Activated CD8-positive, alpha-beta memory T cell treated with anti-CD3 and anti-CD28 coated beads, Interleukin-2, amount 50 U/mL, for 1 hour (primary cell): ENCODE results near the gene VAV2.
"Not testable (repeated sequence)": the region's sequence is repeated elsewhere in the genome, so short reads cannot be mapped to it uniquely, and the experiment has no call there.

Source experiments
- DNase-seq: peaks from one replicate; pipeline ENCODE4 v3.0.0-alpha.2; 2020; ENCODE audit errors: extremely low read depth

Gene VAV2

DNA sequence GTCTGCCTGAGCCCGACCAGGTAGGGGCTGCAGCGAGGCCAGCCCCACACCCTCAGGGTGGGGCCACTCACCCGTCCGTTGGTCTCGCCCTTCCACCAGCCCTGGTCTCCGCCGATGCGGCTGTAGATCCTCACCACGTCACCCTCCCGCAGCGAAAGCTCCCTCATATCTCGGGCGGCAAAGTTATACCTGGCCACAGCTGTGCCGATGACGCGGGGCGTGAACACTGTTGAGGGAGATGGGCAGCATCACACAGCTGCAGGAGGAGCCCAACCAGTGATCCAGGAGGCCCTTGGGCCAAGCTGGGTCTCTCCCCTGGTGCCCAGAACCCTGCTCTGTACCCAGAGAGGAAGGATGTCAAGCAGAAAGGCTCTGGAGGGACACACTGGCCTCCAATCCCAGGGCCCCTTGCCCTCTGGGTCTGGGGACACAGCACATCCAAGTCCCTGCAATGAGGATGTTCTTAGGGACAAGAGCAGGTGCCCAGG lies 223.7 kb downstream of the VAV2 start:
- DNase-seq: no peak

DNA sequence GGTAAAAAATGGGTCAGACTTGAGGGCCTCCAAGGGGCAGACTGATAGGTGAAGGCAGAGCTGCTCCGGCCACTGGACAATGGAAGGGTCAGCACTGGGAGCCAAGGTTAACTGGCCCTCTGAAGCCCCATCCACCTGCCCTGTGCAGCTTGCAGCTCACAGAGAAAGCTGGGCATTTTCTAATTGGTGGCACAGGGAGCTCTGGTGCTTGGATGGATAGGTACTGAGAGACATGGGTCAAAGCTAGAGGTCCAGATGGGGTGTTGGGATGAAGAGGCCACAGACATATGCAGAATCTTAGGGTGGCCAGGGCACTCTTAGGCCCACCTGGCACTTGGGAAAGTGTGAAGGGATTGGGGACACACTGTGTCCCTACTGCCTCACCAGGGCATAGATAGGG lies 224.5 kb downstream of the VAV2 start:
- no peak for DNase-seq

DNA sequence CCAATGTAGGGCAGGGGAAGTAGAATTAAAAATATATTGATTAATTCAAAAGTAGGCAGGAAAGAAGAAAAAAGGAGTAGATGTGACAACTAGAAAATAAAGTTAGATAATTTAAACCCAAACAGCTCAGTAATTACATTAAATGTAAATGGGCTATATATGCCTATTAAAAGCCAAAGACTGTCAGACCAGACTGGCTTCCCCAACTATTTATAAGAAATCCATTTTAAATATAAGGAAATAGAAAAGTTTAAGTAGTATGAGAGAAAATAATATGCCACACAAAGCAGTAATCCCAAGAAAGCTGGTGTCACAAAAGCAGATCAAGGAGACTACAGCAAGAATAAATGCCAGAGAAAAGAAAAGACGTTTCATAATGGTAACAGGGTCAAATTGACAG lies 225.1 kb downstream of the VAV2 start:
- no peak for DNase-seq

DNA sequence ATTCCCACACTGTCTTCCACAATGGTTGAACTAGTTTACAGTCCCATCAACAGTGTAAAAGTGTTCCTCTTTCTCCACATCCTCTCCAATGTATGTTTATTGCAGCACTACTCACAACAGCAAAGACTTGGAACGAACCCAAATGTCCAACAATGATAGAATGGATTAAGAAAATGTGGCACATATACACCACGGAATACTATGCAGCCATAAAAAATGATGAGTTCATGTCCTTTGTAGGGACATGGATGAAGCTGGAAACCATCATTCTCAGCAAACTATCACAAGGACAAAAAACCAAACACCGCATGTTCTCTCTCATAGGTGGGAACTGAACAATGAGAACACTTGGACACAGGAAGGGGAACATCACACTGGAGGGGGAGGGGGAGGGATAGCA lies 225.9 kb downstream of the VAV2 start:
- DNase-seq: not testable (repeated sequence)

DNA sequence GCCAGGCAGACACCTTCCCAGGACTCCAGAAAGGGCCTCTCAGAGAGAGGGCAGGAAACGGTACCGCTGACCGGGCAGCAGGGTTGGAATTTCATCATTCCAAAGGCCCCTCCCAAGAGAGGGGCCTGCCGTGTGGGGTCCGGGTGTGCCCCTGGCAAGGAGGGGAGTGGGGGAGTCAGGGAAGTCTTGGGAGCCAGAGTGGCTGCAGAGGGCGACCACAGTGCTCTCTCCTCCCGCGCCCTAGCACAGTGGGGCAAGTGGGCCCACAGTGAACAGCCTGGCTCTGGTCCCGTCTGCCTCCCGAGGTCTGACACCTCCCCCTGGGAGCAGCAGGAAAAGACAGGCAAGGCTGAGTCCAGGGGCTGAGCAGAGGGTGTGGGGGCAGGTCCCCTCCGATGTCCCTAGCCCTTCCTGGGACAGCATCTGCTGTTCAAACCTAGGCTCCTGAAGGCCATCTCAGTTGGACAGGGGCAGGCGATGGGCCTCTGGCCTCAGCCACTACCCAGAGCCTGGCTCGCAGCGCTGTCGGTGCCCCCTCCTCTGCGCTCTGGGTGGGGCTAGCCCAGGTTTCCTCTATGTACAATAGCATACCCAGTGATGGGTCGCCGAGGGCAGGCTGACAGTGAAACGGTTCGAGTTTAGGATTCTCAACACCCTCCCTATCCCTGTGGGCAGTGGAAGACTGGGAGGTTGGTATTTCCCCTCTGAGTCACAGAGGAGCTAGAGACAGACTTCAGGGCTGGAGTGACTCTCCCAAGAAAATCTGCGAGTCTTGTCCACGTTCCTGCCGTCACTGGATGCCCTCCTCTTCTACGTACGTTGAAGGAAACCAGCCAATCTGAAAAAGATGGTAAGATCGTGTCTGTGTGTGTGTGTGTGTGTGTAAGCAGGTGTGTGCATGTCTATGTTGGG lies 228.6 kb downstream of the VAV2 start:
- no peak for DNase-seq

DNA sequence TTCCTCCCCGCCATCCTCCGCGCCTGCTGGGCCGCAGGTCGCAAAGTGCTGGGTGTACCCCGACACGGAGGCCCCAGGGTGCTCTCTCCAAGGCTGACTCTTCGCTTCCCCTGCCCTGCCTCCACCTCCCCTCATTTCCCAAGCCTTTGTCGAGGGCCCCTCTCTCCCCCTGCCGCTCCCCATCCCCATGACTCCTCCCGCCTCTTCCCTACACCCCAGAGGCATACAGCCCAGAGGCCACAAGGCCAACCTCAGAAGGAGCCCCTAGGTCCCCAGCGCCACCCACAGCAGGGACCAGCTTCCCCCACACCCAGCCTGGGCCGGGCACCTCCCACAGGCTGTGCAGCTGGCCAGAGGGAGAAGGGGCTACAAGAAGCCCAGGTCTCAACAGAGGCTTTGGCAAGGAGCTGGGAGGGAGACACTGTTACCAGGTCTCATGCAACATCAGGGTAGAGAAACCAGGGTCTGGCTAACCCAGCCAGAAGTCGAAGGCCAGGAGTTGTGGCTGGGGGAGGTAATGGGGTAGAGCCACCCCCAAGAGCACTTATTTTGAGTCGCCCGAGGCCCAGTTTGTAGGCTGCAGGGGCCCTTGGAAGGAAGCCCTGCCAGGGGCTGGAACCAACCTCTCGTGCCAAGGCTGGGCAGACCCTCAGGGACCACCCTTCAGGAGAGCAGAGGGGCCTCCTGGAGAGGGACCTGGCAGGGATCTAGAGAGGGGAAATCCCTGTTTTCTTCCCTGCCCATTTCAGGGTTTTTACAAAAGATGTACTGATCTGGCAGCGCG lies 229.4 kb downstream of the VAV2 start:
- no peak for DNase-seq

DNA sequence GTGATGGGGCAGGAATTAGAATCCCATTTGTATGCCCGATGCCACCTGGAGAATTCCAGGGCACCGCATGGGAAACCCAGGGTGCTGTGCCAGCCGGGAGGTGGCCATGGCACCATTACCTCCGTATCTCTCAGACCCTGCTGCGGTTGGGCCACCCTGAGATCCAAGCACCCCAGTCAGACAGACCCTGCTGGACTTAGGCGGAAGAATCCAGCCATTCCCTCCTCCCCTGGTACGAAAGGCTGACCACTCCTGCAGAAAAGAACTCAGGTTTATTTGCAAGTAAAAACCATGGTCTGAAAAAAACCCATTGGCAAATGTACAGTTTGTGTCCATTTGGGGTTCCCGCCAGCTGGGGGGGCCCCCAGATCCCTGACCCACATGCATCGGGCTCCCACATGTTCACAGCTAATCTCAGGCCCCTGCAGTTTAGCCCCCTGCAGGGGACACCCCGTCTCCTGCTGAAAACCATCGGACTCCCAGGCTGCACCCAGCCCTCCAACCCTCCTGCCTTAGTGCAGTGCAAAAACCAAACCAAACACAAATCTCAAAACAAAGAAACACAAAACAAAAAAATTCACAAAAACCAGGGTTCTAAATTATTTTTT lies 230.4 kb downstream of the VAV2 start:
- DNase-seq: no peak

DNA sequence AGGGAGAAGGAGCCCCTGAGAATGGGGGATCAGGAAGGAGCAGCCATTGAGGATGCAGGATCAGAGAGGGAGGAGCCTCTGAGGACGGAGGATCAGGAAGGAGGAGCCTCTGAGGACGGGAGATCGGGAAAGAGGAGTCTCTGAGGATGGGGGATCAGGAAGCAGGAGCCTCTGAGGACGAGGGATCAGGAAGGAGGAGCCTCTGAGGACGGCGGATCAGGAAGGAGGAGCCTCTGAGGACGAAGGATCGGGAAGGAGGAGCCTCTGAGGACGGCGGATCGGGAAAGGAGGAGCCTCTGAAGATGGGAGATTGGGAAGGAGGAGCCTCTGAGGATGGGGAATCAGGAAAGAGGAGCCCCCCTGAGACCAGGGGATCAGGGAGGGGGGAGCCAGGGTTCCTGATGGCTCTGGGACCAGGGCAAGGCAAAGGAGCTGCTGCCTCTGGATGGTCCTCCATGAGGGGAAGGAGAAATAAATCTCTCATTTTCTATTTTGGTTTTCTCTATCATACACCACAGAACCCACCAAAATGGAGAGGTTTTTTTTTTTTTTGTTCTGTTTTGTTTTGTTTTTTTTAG lies 231.3 kb downstream of the VAV2 start:
- no peak for DNase-seq

DNA sequence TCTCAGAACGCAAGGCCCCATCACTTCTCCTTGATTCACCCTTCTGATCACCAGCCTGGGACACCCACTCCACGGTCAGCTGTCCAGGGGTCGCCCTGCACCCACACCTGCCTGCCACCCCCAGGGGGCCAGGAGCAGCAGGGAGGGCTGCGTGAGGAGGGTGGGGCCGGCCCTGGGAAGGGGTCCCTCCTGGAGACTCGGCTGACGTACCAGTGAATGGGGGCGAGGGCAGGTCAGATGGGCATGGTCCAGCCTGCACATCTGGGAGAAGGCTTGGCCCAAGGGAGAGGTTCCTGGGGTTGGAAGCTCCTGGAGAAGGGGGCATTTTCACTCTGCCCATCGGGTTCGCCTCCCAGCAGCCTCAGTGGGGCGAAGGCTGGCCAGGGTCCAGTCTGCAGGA lies 232.2 kb downstream of the VAV2 start:
- DNase-seq: no peak

DNA sequence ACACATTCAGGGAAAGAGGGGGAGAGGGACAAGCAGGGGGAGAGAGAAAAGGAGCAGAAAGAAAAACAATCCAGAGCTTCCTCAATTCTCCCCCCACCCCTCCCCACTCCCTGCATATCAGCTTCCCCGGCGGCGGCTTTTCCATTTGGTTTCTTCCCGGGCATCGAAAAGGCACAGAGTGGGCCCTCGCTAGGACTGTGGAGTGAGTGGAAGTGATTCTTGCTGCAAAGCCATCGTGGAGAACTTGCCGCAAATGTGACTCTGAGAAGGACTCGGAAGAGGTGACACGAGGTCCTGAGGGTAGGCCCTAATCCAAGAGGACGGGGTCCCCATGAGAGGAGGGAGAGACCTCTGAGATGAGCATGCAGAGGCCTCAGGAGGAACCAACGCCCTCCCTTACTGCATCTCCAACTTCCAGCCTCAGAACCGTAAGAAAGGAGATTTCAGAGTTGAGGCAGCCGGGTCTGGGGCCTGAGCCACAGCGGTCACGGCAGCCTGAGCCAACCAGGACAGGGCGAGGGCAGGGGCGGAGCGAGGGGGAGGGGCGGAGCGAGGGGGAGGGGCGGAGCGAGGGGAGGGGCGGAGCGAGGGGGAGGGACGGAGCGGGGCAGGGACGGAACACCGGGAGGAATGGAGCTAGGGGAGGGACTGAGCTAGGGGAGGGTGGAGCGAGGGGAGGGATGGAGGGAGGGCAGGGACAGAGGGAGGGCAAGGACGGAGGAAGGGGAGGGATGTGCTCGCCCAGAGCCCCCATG lies 232.8 kb downstream of the VAV2 start:
- DNase-seq: no peak

DNA sequence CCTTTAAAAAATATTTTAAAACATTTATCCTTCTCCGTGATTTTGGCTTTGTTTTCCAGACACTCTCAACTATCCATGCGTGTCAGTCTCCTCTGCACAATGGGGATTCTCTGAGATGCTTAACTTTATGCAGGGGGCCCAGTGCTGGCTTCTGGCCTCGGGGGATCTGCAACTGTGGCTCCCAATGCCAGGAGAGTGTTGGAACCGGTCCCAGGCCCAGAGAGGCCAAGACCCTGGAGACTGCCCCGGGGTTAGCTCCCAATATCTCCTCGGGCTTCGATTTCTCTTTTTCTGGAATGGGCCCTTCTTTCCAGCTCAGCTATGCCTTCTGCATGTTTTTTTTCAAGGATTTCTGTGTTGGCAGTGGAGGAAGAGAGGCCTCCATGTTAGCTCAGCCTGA lies 233.9 kb downstream of the VAV2 start:
- no peak for DNase-seq

DNA sequence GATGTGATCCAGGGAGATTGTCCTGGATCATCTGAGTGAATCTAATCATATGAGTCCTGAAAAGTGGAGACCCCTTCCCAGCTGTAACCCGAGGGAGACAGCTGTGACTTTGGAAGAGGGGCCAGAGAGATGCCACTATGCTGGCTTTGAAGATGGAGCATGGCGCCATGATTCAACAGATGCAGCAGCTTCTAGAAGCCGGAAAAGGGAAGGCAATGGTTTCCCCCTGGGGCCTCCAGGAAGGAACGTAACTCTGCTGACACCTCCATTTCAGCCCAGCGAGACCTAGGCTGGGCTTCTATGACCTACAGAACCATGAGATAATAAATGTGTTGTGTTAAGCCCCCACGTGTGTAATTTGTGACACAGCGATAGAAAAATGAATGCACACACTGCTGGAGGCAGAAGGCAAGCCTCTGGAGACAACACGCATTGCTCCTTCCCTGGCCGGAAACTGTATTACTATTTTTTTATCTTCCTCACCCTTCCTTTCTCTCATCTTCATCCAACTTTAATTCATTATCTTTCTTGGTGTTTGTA lies 237.4 kb downstream of the VAV2 start:
- no peak for DNase-seq

DNA sequence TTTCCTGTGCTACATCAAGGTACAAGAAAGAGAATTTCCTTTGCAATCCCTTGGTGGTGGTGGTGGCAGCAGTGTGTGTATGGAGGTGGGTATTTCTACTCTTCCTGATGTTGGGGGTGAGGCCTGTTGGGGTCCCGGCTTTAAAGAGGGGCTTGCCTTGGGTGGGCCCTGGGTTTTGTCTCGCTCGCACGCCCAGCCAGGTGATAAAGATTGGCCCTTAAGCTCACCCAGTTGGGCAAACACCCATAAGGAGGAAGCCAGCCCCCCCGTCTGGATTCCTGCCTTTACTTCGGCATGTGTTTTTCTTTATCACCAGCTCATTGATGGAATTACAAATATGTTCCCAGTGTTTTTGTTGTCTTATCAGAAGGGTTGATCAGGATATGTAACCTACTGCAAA lies 237.9 kb downstream of the VAV2 start:
- no peak for DNase-seq

DNA sequence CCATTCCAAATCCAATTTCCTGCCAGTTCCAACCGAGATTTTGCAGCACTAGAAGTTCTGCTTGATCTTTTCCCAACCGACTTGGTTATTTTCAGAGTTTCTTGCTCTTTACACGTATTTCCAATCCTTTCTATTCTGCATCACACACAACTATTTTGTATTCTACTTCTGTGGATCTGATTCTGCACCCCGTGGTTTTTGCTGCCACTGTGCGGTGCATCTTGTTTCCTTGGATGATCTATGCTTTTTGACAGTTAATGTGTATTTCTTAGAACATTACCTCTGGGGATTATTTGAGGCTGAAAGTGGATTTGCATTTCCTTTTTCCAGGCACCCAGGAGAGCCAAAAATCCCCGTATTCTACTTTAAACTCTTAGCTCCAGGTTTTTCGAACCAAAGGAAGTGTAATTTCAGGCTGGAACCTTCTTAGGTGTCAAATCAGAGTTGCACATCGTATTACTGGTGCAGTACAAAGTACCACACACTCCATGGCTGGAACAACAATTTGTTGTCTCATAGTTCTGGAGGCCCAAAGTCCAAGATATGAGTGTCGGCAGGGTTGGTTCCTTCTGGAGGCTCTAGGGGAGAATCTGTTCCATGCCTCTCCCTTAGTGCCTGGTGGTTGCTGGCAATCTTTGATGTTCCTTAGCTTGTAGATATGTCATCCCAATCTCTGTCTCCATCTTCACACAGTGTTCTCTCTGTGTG lies 239.2 kb downstream of the VAV2 start:
- DNase-seq: no peak

DNA sequence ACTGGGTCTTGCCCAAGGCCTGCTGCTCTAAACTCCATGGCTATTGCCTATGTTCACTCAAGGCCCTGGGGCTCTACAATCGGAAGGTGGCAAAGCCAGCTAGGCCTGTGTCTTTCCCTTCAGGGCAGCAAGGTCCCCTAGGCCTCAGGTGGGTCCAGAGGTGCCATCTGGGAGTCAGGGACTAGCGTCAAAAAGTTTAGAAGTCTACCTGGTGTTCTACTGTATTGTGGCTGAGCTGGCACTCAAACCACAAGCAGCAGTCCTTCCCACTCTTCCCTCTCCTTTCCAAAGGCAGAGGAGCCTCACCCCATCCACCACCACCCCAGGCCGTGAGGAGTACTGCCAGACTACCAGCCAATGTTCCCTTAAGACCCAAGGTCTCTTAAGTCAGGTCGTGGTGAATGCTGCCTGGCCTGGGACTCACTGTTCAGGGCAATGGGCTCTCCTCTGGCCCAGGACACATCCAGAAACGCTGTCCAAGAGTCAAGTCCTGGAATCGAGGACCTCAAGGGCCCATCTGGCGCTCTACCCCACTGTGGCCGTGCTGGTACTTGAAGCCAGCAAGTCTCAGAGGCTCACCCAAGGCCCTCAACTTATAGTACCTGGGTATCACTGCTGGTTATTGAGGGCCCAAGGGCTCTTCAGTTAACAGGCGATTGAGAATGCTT lies 241.0 kb downstream of the VAV2 start:
- DNase-seq: no peak

DNA sequence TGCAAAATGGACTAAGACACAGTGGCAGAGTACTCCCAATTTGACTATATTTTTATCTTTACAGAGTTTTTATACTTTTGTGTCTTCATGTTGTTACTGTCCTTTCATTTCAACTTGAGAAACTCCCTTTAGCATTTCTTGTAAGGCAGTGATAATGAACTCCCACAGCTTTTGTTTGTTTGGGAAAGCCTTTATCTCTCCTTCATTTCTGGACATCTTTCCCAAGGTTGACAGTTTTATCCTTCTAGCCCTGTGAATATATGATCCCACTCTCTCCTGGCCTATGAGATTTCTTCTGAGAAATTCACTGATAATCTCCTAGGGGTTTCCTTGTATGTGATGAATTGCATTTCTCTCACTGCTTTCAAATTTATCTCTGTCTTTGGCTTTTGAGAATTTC lies 244.8 kb downstream of the VAV2 start:
- no peak for DNase-seq

DNA sequence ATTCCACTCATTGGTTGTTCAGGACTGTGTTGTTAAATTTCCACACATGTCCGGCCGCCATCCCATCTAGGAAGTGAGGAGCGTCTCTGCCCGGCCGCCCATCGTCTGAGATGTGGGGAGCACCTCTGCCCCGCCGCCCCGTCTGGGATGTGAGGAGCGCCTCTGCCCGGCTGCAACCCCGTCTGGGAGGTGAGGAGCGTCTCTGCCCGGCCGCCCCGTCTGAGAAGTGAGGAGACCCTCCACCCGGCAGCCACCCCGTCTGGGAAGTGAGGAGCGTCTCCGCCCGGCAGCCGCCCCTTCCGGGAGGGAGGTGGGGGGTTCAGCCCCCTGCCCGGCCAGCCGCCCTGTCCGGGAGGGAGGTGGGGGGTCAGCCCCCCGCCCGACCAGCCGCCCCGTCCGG lies 247.6 kb downstream of the VAV2 start:
- not testable (repeated sequence) for DNase-seq

DNA sequence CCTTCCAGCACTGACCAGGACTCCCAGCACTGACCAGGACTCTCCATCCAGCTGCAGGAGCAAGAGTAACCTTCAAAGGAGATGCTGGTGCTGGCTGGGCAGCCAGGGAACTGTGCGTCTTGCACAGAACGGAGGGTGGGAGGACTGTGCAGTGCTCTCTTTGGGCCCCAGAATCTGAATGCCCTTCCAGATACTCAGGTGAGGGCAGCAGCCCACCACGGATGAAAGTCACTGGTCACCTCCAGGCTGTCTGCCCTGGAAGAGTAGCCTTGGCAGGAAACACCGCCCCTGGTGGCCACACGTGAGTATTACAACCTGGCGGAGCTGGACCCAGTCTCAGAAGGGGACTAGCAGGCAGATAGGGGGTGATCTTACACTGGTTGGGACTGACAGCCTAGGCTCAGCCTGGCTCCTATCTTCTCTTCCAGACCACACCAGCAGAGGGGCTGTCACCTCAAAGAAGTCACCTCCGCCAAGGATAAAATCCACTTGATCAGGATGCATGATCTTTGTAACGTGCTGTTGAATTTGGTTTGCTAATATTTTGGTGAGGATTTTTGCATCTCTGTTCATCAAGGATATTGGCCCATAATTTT lies 249.2 kb downstream of the VAV2 start:
- no peak for DNase-seq

DNA sequence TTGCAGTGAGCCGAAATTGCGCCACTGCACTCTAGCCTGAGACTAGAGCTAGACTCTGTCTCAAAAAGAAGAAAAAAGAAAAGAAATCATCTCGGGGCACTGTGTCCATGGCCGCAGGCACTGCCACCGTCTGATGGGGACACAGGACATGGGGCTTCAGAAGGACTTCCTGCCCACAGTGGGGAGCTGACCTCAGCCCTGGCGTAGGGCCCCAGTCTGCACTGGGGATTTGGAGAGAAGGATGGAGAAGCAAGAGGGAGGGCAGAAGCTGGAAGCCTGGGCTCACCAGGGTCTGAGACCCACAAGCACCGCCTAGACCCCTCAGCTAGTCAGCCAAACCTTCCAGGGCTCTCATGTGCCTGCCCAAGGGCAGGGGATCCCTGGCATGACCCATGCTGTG lies 249.9 kb downstream of the VAV2 start:
- no peak for DNase-seq

DNA sequence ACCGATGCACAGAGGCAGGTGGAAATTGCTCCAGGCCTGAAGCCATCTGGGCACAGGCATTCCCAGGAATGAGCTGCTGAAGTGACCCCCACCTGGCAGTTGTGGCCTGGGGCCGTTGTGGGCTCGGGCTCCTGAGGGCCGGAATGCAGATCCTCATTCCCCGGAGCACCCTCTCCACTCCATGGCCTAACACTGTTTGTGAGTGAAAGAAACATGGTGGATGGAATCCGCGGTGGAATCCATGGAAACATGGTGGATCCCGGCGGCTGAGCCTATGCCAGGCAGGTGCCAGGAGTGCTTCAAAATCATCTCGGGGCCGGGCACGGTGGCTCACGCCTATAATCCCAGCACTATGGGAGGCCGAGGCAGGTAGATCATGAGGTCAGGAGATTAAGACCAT lies 250.4 kb downstream of the VAV2 start:
- no peak for DNase-seq
